Neural progenitor cell (in vitro differentiated cells): ENCODE data around the gene ANG. TPM values are rescaled to one million over a fixed set of nuclear protein-coding genes. Genes with fewer than 3 reads are reported as not detected.

Experiments
- DNase-seq: peaks from one replicate; pipeline ENCODE4 v3.0.0-alpha.2; 2016; ENCODE audit warnings: low spot score
- H2AFZ ChIP-seq: fragments of 200-600 bp; sonication (generic); replicated peaks from 2 replicates; pipeline ENCODE4 v1.6.1; 2016; ENCODE audit warnings: antibody characterized with exemption
- H3F3A ChIP-seq: fragments of 200-600 bp; sonication (generic); 2 replicates; pipeline ENCODE4 v1.6.1; 2016; ENCODE audit warnings: antibody characterized with exemption, low read depth
- H3K27ac ChIP-seq: fragments of 200-600 bp; sonication (generic); 2 replicates; pipeline ENCODE4 v1.5.1; 2016; ENCODE audit warnings: mild to moderate bottlenecking
- H3K27me3 ChIP-seq: fragments of 200-600 bp; sonication (generic); 2 replicates; pipeline ENCODE4 v1.6.1; 2016; ENCODE audit warnings: mild to moderate bottlenecking, moderate library complexity
- H3K36me3 ChIP-seq: fragments of 200-600 bp; sonication (generic); 2 replicates; pipeline ENCODE4 v1.5.1; 2016
- H3K4me1 ChIP-seq: fragments of 200-600 bp; sonication (generic); 2 replicates; pipeline ENCODE4 v1.6.1; 2016; ENCODE audit warnings: mixed run types
- H3K4me2 ChIP-seq: fragments of 200-600 bp; sonication (generic); 2 replicates; pipeline ENCODE4 v1.6.1; 2016
- H3K4me3 ChIP-seq: fragments of 200-600 bp; sonication (generic); 2 replicates; pipeline ENCODE4 v1.5.1; 2016
- H3K79me2 ChIP-seq: fragments of 200-600 bp; sonication (generic); 2 replicates; pipeline ENCODE4 v1.6.1; 2016; ENCODE audit warnings: low read depth
- H3K9ac ChIP-seq: fragments of 200-600 bp; sonication (generic); 2 replicates; pipeline ENCODE4 v1.6.1; 2016
- H3K9me3 ChIP-seq: fragments of 200-600 bp; sonication (generic); 2 replicates; pipeline ENCODE4 v1.5.1; 2016; ENCODE audit warnings: low read depth
- H4K20me1 ChIP-seq: fragments of 200-600 bp; sonication (generic); 2 replicates; pipeline ENCODE4 v1.6.1; 2016; ENCODE audit warnings: low read depth
- H3K27ac Mint-ChIP-seq: 3 replicates; pipeline ENCODE4 v1.8.0; 2021; ENCODE audit warnings: mixed read lengths
- H3K27me3 Mint-ChIP-seq: 2 replicates; pipeline ENCODE4 v1.8.0; 2022; ENCODE audit warnings: low read depth, mild to moderate bottlenecking, inconsistent platforms, moderate library complexity, mixed read lengths; ENCODE audit not compliant: insufficient read depth
- H3K36me3 Mint-ChIP-seq: 3 replicates; pipeline ENCODE4 v1.8.0; 2021; ENCODE audit warnings: mixed read lengths
- H3K4me1 Mint-ChIP-seq: 3 replicates; pipeline ENCODE4 v1.8.0; 2021; ENCODE audit warnings: mixed read lengths
- H3K4me3 Mint-ChIP-seq: 3 replicates; pipeline ENCODE4 v1.8.0; 2021; ENCODE audit warnings: mild to moderate bottlenecking, moderate library complexity, mixed read lengths
- H3K9me3 Mint-ChIP-seq: 3 replicates; pipeline ENCODE4 v1.8.0; 2020; ENCODE audit warnings: mixed read lengths
- CTCF ChIP-seq: fragments of 200-600 bp; sonication (generic); IDR thresholded peaks from 2 replicates; pipeline ENCODE4 v1.5.1; 2017; ENCODE audit warnings: antibody characterized with exemption, mild to moderate bottlenecking
- EZH2 ChIP-seq: fragments of 200-600 bp; sonication (generic); IDR thresholded peaks from 2 replicates; pipeline ENCODE4 v1.6.1; 2017; ENCODE audit warnings: antibody characterized with exemption, mild to moderate bottlenecking, moderate library complexity
- EZH2phosphoT487 ChIP-seq: fragments of 200-600 bp; sonication (generic); IDR thresholded peaks from 2 replicates; pipeline ENCODE4 v1.6.1; 2017; ENCODE audit warnings: antibody characterized with exemption
- total RNA-seq: library from RNA; depleted of rRNA; stranded (reverse); fragments of >200 nt; gene quantifications from 2 replicates; pipeline ENCODE4 v1.2.3, GENCODE V29; 2015; ENCODE audit warnings: low replicate concordance

ANG gene
- total RNA-seq, 1 donor from 2014 or later: not detected

DNA sequence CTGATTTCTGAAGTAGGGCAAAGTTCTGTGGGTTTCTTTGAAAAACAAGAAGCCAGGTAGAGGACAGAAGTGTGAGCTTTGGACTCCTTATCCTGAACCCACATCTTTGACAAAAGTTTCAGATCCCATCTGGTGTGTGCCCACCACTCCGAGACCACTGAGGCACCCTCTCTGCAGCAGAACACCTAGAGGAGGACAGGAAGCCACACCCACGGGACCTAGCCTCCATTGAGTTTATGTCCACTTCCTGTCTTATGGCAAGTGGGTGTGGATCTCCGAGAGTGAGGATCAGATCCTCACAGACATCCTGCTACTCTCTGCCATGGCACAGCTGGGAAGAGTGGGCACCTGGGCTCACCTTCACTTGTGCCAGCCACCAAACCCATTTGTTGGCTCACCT is 30.3 kb upstream of the ANG start:
- H3K4me3 ChIP-seq: no peak overlapping the region
- TF ChIP-seq CTCF (no peak), EZH2 (no peak), EZH2phosphoT487 (no peak)
- H3K27me3 ChIP-seq: peaks cover 100% of the 10 kb centered on the region
- H3K79me2 ChIP-seq: no peaks in the 10 kb centered on the region
- no peaks in the 10 kb centered on the region for H3K36me3 Mint-ChIP-seq
- no peak overlapping the region for H3K4me3 Mint-ChIP-seq
- no peak overlapping the region for H2AFZ ChIP-seq
- peaks cover 8% of the 10 kb centered on the region for H3K4me1 Mint-ChIP-seq
- no peaks in the 10 kb centered on the region for H3K9me3 ChIP-seq
- H3K27ac Mint-ChIP-seq: no peak overlapping the region
- peaks cover 3% of the 10 kb centered on the region for H4K20me1 ChIP-seq
- H3K9ac ChIP-seq: no peak overlapping the region
- DNase-seq: no peak
- H3K9me3 Mint-ChIP-seq: peaks cover 14% of the 10 kb centered on the region
- H3F3A ChIP-seq: peaks cover 7% of the 10 kb centered on the region
- peaks cover 73% of the 10 kb centered on the region for H3K27me3 Mint-ChIP-seq
- H3K4me1 ChIP-seq: no peaks in the 10 kb centered on the region
- H3K27ac ChIP-seq: no peak overlapping the region
- no peaks in the 10 kb centered on the region for H3K36me3 ChIP-seq
- no peak overlapping the region for H3K4me2 ChIP-seq

GRCh38 chr14:20659336-20659735 is 29.2 kb upstream of the ANG start:
- H3K9me3 ChIP-seq: no peaks in the 10 kb centered on the region
- H3K4me1 ChIP-seq: no peaks in the 10 kb centered on the region
- Mint-ChIP-seq H3K4me1 (peaks cover 6% of the 10 kb centered on the region), H3K27ac (no peak overlapping the region), H3K9me3 (peaks cover 14% of the 10 kb centered on the region), H3K36me3 (no peaks in the 10 kb centered on the region), H3K27me3 (peaks cover 75% of the 10 kb centered on the region), H3K4me3 (no peak overlapping the region)
- H3K4me2 ChIP-seq: no peak overlapping the region
- no peak for DNase-seq
- H3K9ac ChIP-seq: no peak overlapping the region
- H3F3A ChIP-seq: peaks cover 13% of the 10 kb centered on the region
- no peak overlapping the region for H3K4me3 ChIP-seq
- no peaks in the 10 kb centered on the region for H3K36me3 ChIP-seq
- H2AFZ ChIP-seq: no peak overlapping the region
- no peaks in the 10 kb centered on the region for H3K79me2 ChIP-seq
- TF ChIP-seq CTCF (no peak), EZH2phosphoT487 (no peak), EZH2 (no peak)
- peaks cover 100% of the 10 kb centered on the region for H3K27me3 ChIP-seq
- no peak overlapping the region for H3K27ac ChIP-seq
- H4K20me1 ChIP-seq: peaks cover under 1% of the 10 kb centered on the region

DNA sequence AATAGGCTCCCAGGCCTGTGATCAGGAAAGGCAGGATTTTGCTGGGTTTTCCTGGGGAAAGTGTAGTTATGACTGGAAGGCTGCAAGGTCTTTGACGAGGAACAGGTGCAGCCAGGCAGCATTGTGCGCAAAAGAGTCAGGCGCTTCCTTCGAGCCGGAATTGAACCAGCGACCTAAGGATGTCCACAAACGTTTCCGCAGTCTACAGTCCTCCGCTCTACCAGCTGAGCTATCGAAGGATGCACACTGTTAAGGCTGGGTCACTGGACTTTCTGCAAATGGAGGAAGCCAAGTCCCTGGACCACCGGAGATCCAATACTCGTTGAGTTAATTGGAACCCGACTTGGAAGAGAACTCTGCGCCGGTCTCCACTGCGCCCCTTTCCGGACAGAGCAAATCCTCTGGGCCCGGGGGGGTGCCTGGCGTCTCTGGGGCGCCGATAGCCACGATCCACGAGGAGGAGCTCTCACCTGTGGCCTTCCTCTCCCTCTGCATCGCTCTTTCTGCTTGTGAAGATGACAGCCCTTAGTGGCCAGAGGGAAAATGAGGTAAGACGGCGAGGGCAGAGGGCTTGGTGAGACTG is 28.7 kb upstream of the ANG start:
- H3K9me3 Mint-ChIP-seq: peaks cover 14% of the 10 kb centered on the region
- H3K36me3 Mint-ChIP-seq: no peaks in the 10 kb centered on the region
- Histone ChIP-seq H2AFZ (no peak overlapping the region), H3K27me3 (peaks cover 100% of the 10 kb centered on the region), H3K4me2 (no peak overlapping the region), H3K27ac (no peak overlapping the region), H3K4me1 (no peaks in the 10 kb centered on the region), H4K20me1 (no peaks in the 10 kb centered on the region), H3K4me3 (no peak overlapping the region), H3K9me3 (no peaks in the 10 kb centered on the region), H3K36me3 (no peaks in the 10 kb centered on the region), H3K79me2 (no peaks in the 10 kb centered on the region), H3K9ac (no peak overlapping the region), H3F3A (peaks cover 13% of the 10 kb centered on the region)
- TF ChIP-seq EZH2: no peak
- no peak for DNase-seq
- H3K4me3 Mint-ChIP-seq: peak overlapping the region; percentile 52
- no peak overlapping the region for H3K27ac Mint-ChIP-seq
- H3K4me1 Mint-ChIP-seq: peaks cover 5% of the 10 kb centered on the region
- H3K27me3 Mint-ChIP-seq: peaks cover 77% of the 10 kb centered on the region

- H3K4me1 ChIP-seq: no peaks in the 10 kb centered on the region
- Mint-ChIP-seq H3K4me3 (peak overlapping the region; percentile 72), H3K4me1 (peaks cover 5% of the 10 kb centered on the region), H3K9me3 (peaks cover 14% of the 10 kb centered on the region), H3K27ac (no peak overlapping the region), H3K36me3 (no peaks in the 10 kb centered on the region), H3K27me3 (peaks cover 74% of the 10 kb centered on the region)
- H3K4me3 ChIP-seq: no peak overlapping the region
- H2AFZ ChIP-seq: no peak overlapping the region
- no peaks in the 10 kb centered on the region for H3K9me3 ChIP-seq
- no peaks in the 10 kb centered on the region for H3K79me2 ChIP-seq
- peaks cover 92% of the 10 kb centered on the region for H3K27me3 ChIP-seq
- DNase-seq: no peak
- TF ChIP-seq EZH2 (no peak), CTCF (no peak), EZH2phosphoT487 (no peak)
- H3F3A ChIP-seq: peaks cover 13% of the 10 kb centered on the region
- H3K4me2 ChIP-seq: no peak overlapping the region
- no peaks in the 10 kb centered on the region for H4K20me1 ChIP-seq
- H3K36me3 ChIP-seq: no peaks in the 10 kb centered on the region
- no peak overlapping the region for H3K9ac ChIP-seq
- no peak overlapping the region for H3K27ac ChIP-seq
Measured at GRCh38 chr14:20661197-20661596, 27.4 kb upstream of the ANG start.
